Sigmoid colon (tissue), 7 donors: ENCODE results near the gene ANKMY1. TPM values are rescaled to one million over a fixed set of nuclear protein-coding genes. Genes with fewer than 3 reads are reported as not detected.

Source experiments
- DNase-seq: peaks from one replicate; pipeline ENCODE4 v3.0.0-alpha.2; 2019
- H3K27ac ChIP-seq, 4 donors: fragments of 200-600 bp; sonication (generic); one replicate each; pipeline ENCODE4 v1.5.1; 2016 to 2019; ENCODE audit warnings: mild to moderate bottlenecking in 1 of 4
- H3K27me3 ChIP-seq, 3 donors: fragments of 200-600 bp; sonication (generic); one replicate each; pipeline ENCODE4 v1.5.1; 2019; ENCODE audit warnings: mild to moderate bottlenecking in 1 of 3
- H3K36me3 ChIP-seq, 4 donors: fragments of 200-600 bp; sonication (generic); one replicate each; pipeline ENCODE4 v1.5.1; 2016 to 2019
- H3K4me1 ChIP-seq, 4 donors: fragments of 200-600 bp; sonication (generic); one replicate each; pipeline ENCODE4 v1.5.1; 2017 to 2019
- H3K4me3 ChIP-seq, 4 donors: fragments of 200-600 bp; sonication (generic); one replicate each; pipeline ENCODE4 v1.5.1; 2017 to 2019; ENCODE audit warnings: mild to moderate bottlenecking in 2 of 4, moderate library complexity in 1 of 4
- H3K9me3 ChIP-seq, 4 donors: fragments of 200-600 bp in 3 of 4; sonication (generic) in 3 of 4; one replicate each; pipeline versions ENCODE4 v1.5.1 to v1.6.1; 2013 to 2019
- CTCF ChIP-seq, 4 experiments: fragments of 450-650 bp in 3 of 4; fragments of 200-600 bp in 1 of 4; IDR thresholded peaks; one replicate each; pipeline ENCODE4 v1.5.1; 2016 to 2019; ENCODE audit warnings: antibody characterized with exemption in 4 of 4, mild to moderate bottlenecking in 3 of 4, moderate library complexity in 2 of 4
- EP300 ChIP-seq, 4 donors: sonication (generic); formaldehyde crosslinking; IDR thresholded peaks; one replicate each; pipeline ENCODE4 v1.6.1; 2017; ENCODE audit warnings: antibody characterized with exemption in 4 of 4
- POLR2A ChIP-seq, 2 donors: fragments of 450-650 bp; IDR thresholded peaks; one replicate each; pipeline ENCODE4 v1.6.1; 2016; ENCODE audit warnings: antibody characterized with exemption in 2 of 2, mild to moderate bottlenecking in 2 of 2, moderate library complexity in 2 of 2
- POLR2AphosphoS5 ChIP-seq, 4 donors: sonication (generic); formaldehyde crosslinking; IDR thresholded peaks; one replicate each; pipeline ENCODE4 v1.6.1; 2017; ENCODE audit warnings: antibody characterized with exemption in 4 of 4
- WGBS, 2 donors: extraction: QIAGEN DNeasy Blood & Tissue Kit; methylation state at CpG; one replicate each; pipeline ENCODE4 v1.1.7; 2013; 5-methylcytosine and 5-hydroxymethylcytosine counted together
- intact Hi-C: fragments of 100-400 bp; cut with DNase I; formaldehyde crosslinking; loops from one replicate; pipeline ENCODE4 v1.15.1; 2023
- polyA plus RNA-seq, 3 donors: library from polyadenylated mRNA; stranded (reverse); fragments of 200-250 nt; gene quantifications; one replicate each; pipeline ENCODE4 v1.2.3, GENCODE V29; 2013
- total RNA-seq, 4 donors: library from RNA; depleted of rRNA; stranded (reverse); fragments of >200 nt; gene quantifications; one replicate each; pipeline ENCODE4 v1.1.0, GENCODE V29; 2016
- donor health status: healthy with polysubstance abuse.
- donor health status: Bipolar disorder and iron deficiency.
- donor health status: healthy.

The ANKMY1 gene
- 10 to 100 TPM in 2 of 4 donors, 1 to 10 TPM in 2; 6.7 to 14.0 (median 9.6) TPM for total RNA-seq
- polyA plus RNA-seq: 1 to 10 TPM; 3.6 to 9.4 (median 3.9) TPM

- Histone ChIP-seq H3K27ac (no peak within 1 kb of the TSS), H3K9me3 (no peaks in the 10 kb centered on the region), H3K27me3 (peaks cover 0 to 19% (median 0%) of the 10 kb centered on the region in 3 donors), H3K36me3 (peaks cover 0 to 6% (median 0%) of the 10 kb centered on the region in 4 donors), H3K4me1 (peaks cover 2 to 46% (median 38%) of the 10 kb centered on the region in 4 donors), H3K4me3 (peak within 1 kb of the TSS; percentile 13 to 53 (median 43))
- DNase-seq: peak; percentile 73
- 7 to 8% methylated on average over 47 of the region's 47 CpGs for WGBS, 2 donors
- intact Hi-C loops: loop anchor here (5.0 kb wide), 2 partner anchors 39 to 326 kb away; no protein-coding TSS in a partner anchor
- TF ChIP-seq POLR2AphosphoS5 (IDR thresholded peaks at IDR 0.05) (no peak), EP300 (IDR thresholded peaks at IDR 0.05) (no peak), POLR2A (IDR thresholded peaks at IDR 0.05) (no peak), CTCF (IDR thresholded peaks at IDR 0.05) (no peak)
Measured at GRCh38 chr2:240557808-240558207, at the start of gene ANKMY1. Gene ANKMY1, minus strand, starts transcription at chr2:240557988. Its CDS starts 653 bp downstream, at chr2:240557335.

- H3K36me3 ChIP-seq: no peaks in the 10 kb centered on the region
- H3K27ac ChIP-seq: no peak overlapping the region
- H3K4me1 ChIP-seq: no peaks in the 10 kb centered on the region
- 25 to 75% methylated on average over 12 of the region's 12 CpGs for WGBS, 2 donors
- no peak overlapping the region for H3K4me3 ChIP-seq
- no peaks in the 10 kb centered on the region for H3K9me3 ChIP-seq
- H3K27me3 ChIP-seq: no peaks in the 10 kb centered on the region
- DNase-seq: peak; percentile 59
- TF ChIP-seq EP300 (IDR thresholded peaks at IDR 0.05) (no peak), CTCF (IDR thresholded peaks at IDR 0.05) (no peak), POLR2A (IDR thresholded peaks at IDR 0.05) (no peak), POLR2AphosphoS5 (IDR thresholded peaks at IDR 0.05) (no peak)
- intact Hi-C loops: no loop called here
Measured at GRCh38 chr2:240605867-240606743, 48.3 kb upstream of the ANKMY1 start.

- DNase-seq: peak; percentile 55
- H3K9me3 ChIP-seq: no peaks in the 10 kb centered on the region
- no peak overlapping the region for H3K4me3 ChIP-seq
- H3K27me3 ChIP-seq: no peaks in the 10 kb centered on the region
- intact Hi-C loops: no loop called here
- H3K27ac ChIP-seq: no peak overlapping the region
- WGBS, 2 donors: 21 to 75% methylated on average over 19 of the region's 19 CpGs
- no peaks in the 10 kb centered on the region for H3K4me1 ChIP-seq
- no peaks in the 10 kb centered on the region for H3K36me3 ChIP-seq
- TF ChIP-seq CTCF (IDR thresholded peaks at IDR 0.05): no peak
- TF ChIP-seq POLR2A (IDR thresholded peaks at IDR 0.05): no peak
Measured at GRCh38 chr2:240604939-240605716, 47.3 kb upstream of the ANKMY1 start.

GRCh38 chr2:240604291-240604938 is 46.6 kb upstream of the ANKMY1 start:
- DNase-seq: peak; percentile 88
- Histone ChIP-seq H3K4me1 (no peaks in the 10 kb centered on the region), H3K4me3 (no peak overlapping the region), H3K9me3 (no peaks in the 10 kb centered on the region), H3K27me3 (no peaks in the 10 kb centered on the region), H3K27ac (no peak overlapping the region), H3K36me3 (peaks cover 0 to 6% (median 1%) of the 10 kb centered on the region in 4 donors)
- TF ChIP-seq POLR2AphosphoS5 (IDR thresholded peaks at IDR 0.05) (no peak), CTCF (IDR thresholded peaks at IDR 0.05) (peak in 3 of 4 experiments; percentile 32 to 59 (median 32))
- WGBS, 2 donors: 26 to 55% methylated on average over 11 of the region's 11 CpGs
- intact Hi-C loops: no loop called here
